Neural progenitor cell (in vitro differentiated cells): ENCODE data around the gene CCM2. TPM values are rescaled to one million over a fixed set of nuclear protein-coding genes. Genes with fewer than 3 reads are reported as not detected.

ENCODE experiments used
- DNase-seq: peaks from one replicate; pipeline ENCODE4 v3.0.0-alpha.2; 2016; ENCODE audit warnings: low spot score
- H2AFZ ChIP-seq: fragments of 200-600 bp; sonication (generic); replicated peaks from 2 replicates; pipeline ENCODE4 v1.6.1; 2016; ENCODE audit warnings: antibody characterized with exemption
- H3F3A ChIP-seq: fragments of 200-600 bp; sonication (generic); 2 replicates; pipeline ENCODE4 v1.6.1; 2016; ENCODE audit warnings: antibody characterized with exemption, low read depth
- H3K27ac ChIP-seq: fragments of 200-600 bp; sonication (generic); 2 replicates; pipeline ENCODE4 v1.5.1; 2016; ENCODE audit warnings: mild to moderate bottlenecking
- H3K27me3 ChIP-seq: fragments of 200-600 bp; sonication (generic); 2 replicates; pipeline ENCODE4 v1.6.1; 2016; ENCODE audit warnings: mild to moderate bottlenecking, moderate library complexity
- H3K36me3 ChIP-seq: fragments of 200-600 bp; sonication (generic); 2 replicates; pipeline ENCODE4 v1.5.1; 2016
- H3K4me1 ChIP-seq: fragments of 200-600 bp; sonication (generic); 2 replicates; pipeline ENCODE4 v1.6.1; 2016; ENCODE audit warnings: mixed run types
- H3K4me2 ChIP-seq: fragments of 200-600 bp; sonication (generic); 2 replicates; pipeline ENCODE4 v1.6.1; 2016
- H3K4me3 ChIP-seq: fragments of 200-600 bp; sonication (generic); 2 replicates; pipeline ENCODE4 v1.5.1; 2016
- H3K79me2 ChIP-seq: fragments of 200-600 bp; sonication (generic); 2 replicates; pipeline ENCODE4 v1.6.1; 2016; ENCODE audit warnings: low read depth
- H3K9ac ChIP-seq: fragments of 200-600 bp; sonication (generic); 2 replicates; pipeline ENCODE4 v1.6.1; 2016
- H3K9me3 ChIP-seq: fragments of 200-600 bp; sonication (generic); 2 replicates; pipeline ENCODE4 v1.5.1; 2016; ENCODE audit warnings: low read depth
- H4K20me1 ChIP-seq: fragments of 200-600 bp; sonication (generic); 2 replicates; pipeline ENCODE4 v1.6.1; 2016; ENCODE audit warnings: low read depth
- H3K27ac Mint-ChIP-seq: 3 replicates; pipeline ENCODE4 v1.8.0; 2021; ENCODE audit warnings: mixed read lengths
- H3K27me3 Mint-ChIP-seq: 2 replicates; pipeline ENCODE4 v1.8.0; 2022; ENCODE audit warnings: low read depth, mild to moderate bottlenecking, inconsistent platforms, moderate library complexity, mixed read lengths; ENCODE audit not compliant: insufficient read depth
- H3K36me3 Mint-ChIP-seq: 3 replicates; pipeline ENCODE4 v1.8.0; 2021; ENCODE audit warnings: mixed read lengths
- H3K4me1 Mint-ChIP-seq: 3 replicates; pipeline ENCODE4 v1.8.0; 2021; ENCODE audit warnings: mixed read lengths
- H3K4me3 Mint-ChIP-seq: 3 replicates; pipeline ENCODE4 v1.8.0; 2021; ENCODE audit warnings: mild to moderate bottlenecking, moderate library complexity, mixed read lengths
- H3K9me3 Mint-ChIP-seq: 3 replicates; pipeline ENCODE4 v1.8.0; 2020; ENCODE audit warnings: mixed read lengths
- EZH2 ChIP-seq: fragments of 200-600 bp; sonication (generic); IDR thresholded peaks from 2 replicates; pipeline ENCODE4 v1.6.1; 2017; ENCODE audit warnings: antibody characterized with exemption, mild to moderate bottlenecking, moderate library complexity
- EZH2phosphoT487 ChIP-seq: fragments of 200-600 bp; sonication (generic); IDR thresholded peaks from 2 replicates; pipeline ENCODE4 v1.6.1; 2017; ENCODE audit warnings: antibody characterized with exemption
- total RNA-seq: library from RNA; depleted of rRNA; stranded (reverse); fragments of >200 nt; gene quantifications from 2 replicates; pipeline ENCODE4 v1.2.3, GENCODE V29; 2015; ENCODE audit warnings: low replicate concordance
- TF ChIP-seq, protein P1 (sequence below): fragments of 200-600 bp; sonication (generic); IDR thresholded peaks from 2 replicates; pipeline ENCODE4 v1.5.1; 2017; ENCODE audit warnings: antibody characterized with exemption, mild to moderate bottlenecking

Gene CCM2
- total RNA-seq, 1 donor from 2014 or later: 21.8 TPM

DNA sequence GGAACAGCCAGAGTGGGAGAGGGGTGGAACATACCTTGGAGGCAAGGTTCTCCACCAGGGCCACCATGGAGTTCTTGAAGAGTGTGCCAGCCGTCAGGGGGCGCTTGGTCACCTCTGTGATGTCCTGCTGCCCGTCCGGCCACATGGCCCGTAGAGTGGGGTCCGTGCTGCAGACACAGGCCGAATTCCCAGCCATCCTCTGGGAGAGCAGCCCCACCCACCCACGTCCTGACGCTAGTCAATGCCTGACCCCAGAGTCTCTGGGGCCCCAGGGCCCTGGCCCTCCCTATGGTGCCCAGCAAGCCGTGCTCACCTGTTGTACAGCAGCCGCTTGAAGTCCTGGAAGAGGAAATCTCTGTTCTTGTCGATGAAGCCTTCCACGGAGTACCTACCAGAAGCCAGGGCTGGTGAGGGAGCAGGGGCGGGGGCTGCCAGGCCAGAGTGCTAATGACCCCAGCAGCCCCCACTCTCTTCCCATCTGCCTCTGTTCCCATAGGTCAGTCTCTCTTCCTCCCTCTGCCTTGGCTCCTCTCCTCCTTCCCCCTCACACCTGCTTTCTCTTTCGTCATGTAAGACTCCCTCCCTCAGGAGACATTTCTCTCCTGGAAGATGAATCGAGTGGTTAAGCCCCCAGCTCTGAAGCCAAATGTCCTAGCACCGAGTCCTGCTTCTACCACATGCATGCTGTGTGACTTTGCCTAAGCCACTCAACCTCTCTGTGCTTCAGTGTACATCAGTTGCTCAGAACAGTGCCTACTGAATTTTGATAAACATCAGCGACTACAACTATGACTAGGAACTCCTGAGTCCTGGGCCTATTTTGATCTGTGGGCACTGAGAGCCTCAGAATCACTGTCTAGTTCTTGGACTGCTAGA is 32.2 kb upstream of the CCM2 start:
- H3K4me3 Mint-ChIP-seq: no peak overlapping the region
- H3K36me3 Mint-ChIP-seq: no peaks in the 10 kb centered on the region
- Histone ChIP-seq H3K4me2 (no peak overlapping the region), H3K9me3 (no peaks in the 10 kb centered on the region), H3K36me3 (no peaks in the 10 kb centered on the region), H3K4me1 (no peaks in the 10 kb centered on the region), H3K79me2 (no peaks in the 10 kb centered on the region), H3K4me3 (no peak overlapping the region), H4K20me1 (no peaks in the 10 kb centered on the region), H3K9ac (no peak overlapping the region), H3K27me3 (peaks cover 15% of the 10 kb centered on the region), H3K27ac (no peak overlapping the region), H2AFZ (peak overlapping the region; percentile 69), H3F3A (no peaks in the 10 kb centered on the region)
- DNase-seq: peak; percentile 67
- H3K4me1 Mint-ChIP-seq: peaks cover 3% of the 10 kb centered on the region
- no peak for TF ChIP-seq EZH2phosphoT487
- TF ChIP-seq, protein P1, sequence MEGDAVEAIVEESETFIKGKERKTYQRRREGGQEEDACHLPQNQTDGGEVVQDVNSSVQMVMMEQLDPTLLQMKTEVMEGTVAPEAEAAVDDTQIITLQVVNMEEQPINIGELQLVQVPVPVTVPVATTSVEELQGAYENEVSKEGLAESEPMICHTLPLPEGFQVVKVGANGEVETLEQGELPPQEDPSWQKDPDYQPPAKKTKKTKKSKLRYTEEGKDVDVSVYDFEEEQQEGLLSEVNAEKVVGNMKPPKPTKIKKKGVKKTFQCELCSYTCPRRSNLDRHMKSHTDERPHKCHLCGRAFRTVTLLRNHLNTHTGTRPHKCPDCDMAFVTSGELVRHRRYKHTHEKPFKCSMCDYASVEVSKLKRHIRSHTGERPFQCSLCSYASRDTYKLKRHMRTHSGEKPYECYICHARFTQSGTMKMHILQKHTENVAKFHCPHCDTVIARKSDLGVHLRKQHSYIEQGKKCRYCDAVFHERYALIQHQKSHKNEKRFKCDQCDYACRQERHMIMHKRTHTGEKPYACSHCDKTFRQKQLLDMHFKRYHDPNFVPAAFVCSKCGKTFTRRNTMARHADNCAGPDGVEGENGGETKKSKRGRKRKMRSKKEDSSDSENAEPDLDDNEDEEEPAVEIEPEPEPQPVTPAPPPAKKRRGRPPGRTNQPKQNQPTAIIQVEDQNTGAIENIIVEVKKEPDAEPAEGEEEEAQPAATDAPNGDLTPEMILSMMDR: peak; percentile 53
- H3K27me3 Mint-ChIP-seq: peaks cover 6% of the 10 kb centered on the region
- no peaks in the 10 kb centered on the region for H3K9me3 Mint-ChIP-seq
- no peak overlapping the region for H3K27ac Mint-ChIP-seq

DNA sequence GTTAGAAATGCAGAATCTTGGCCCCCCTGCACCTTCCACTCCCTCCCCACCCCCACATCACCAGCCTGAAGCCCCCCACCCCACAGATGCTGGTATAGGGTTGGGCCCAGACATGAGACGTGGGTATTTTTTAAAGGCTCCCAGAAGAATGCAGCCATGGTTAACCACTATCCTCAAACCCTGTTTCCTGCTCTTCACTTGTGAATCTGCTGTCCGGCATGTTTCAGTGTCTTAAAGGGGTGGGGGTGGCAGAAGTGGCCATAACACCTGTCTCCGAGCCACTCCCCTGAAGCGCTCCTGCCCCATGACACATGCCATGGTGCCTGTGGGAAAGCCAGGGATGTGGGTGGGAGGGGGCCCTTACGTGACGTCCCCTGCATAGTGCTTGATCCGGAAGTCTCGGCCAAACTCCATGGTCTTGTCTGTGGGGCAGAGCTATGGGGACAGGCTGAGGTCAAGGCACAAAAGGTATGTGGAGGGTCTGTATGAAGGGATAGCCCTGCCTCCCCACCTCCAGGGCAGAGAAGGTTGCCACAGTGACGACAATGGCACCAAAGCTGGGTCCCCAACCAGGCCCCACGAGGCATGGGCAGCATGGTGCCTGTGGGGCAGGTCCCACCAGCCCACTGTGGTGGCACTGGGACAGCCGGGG is 30.8 kb upstream of the CCM2 start:
- no peak overlapping the region for H3K27ac ChIP-seq
- peaks cover 5% of the 10 kb centered on the region for H3K27me3 Mint-ChIP-seq
- TF ChIP-seq EZH2 (no peak), EZH2phosphoT487 (no peak)
- TF ChIP-seq, protein P1: no peak
- no peak overlapping the region for H3K9ac ChIP-seq
- no peak overlapping the region for H2AFZ ChIP-seq
- no peaks in the 10 kb centered on the region for H3K9me3 ChIP-seq
- H3K9me3 Mint-ChIP-seq: no peaks in the 10 kb centered on the region
- H3K36me3 ChIP-seq: no peaks in the 10 kb centered on the region
- H3K4me3 Mint-ChIP-seq: no peak overlapping the region
- no peak overlapping the region for H3K4me2 ChIP-seq
- H3K27me3 ChIP-seq: peaks cover 2% of the 10 kb centered on the region
- H3K36me3 Mint-ChIP-seq: no peaks in the 10 kb centered on the region
- H3F3A ChIP-seq: no peaks in the 10 kb centered on the region
- no peaks in the 10 kb centered on the region for H4K20me1 ChIP-seq
- H3K4me1 ChIP-seq: no peaks in the 10 kb centered on the region
- DNase-seq: no peak
- H3K4me3 ChIP-seq: no peak overlapping the region
- H3K79me2 ChIP-seq: no peaks in the 10 kb centered on the region
- H3K27ac Mint-ChIP-seq: no peak overlapping the region
- H3K4me1 Mint-ChIP-seq: peaks cover 3% of the 10 kb centered on the region

DNA sequence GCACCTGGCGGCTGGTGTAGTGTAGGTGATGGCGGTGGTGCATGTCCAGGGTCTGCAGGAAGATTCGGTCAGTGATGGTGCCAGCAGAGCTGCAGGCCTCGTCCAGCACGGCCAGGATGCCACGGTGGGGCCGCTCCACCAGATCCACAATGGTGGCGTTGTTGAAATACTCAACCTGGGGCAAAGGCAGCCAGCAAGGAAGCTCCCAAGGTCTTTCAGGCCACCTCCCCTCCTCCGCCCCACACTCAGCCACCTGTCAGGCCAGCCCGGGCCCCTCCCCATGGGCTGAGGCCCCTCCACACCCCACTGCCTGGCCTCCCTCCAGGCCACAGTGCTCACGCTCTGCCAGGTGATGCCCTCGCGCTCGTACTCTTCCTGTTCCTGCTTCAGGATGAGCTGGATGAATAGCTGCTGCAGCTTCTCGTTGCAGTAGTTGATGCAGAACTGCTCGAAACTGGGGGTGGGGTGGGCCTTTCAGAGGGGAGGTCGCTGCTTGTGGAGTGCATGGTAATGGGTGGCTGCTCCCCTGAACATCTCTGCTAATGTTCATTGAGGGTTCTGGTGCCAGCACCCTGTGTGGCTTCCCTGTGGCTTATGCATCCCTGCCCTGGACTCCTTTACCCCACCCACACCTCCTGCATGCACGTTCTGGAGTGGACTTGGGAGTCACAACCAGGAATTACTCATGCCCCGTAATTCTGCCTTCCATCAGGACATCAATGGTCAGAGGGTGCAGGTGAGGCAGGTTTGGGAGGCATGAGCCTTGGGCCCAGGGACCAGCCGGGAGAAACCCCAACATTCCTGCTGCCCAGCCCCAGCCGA is 30.1 kb upstream of the CCM2 start:
- no peak overlapping the region for H3K27ac Mint-ChIP-seq
- no peak for DNase-seq
- H4K20me1 ChIP-seq: no peaks in the 10 kb centered on the region
- H3K4me1 ChIP-seq: no peaks in the 10 kb centered on the region
- H3K9me3 ChIP-seq: no peaks in the 10 kb centered on the region
- H3K4me1 Mint-ChIP-seq: peaks cover 3% of the 10 kb centered on the region
- no peaks in the 10 kb centered on the region for H3K36me3 Mint-ChIP-seq
- H3K9ac ChIP-seq: no peak overlapping the region
- H3K4me3 ChIP-seq: no peak overlapping the region
- H3K4me3 Mint-ChIP-seq: no peak overlapping the region
- H3K27me3 ChIP-seq: no peaks in the 10 kb centered on the region
- no peaks in the 10 kb centered on the region for H3F3A ChIP-seq
- H3K9me3 Mint-ChIP-seq: no peaks in the 10 kb centered on the region
- no peak for TF ChIP-seq EZH2
- TF ChIP-seq, protein P1: no peak
- no peak for TF ChIP-seq EZH2phosphoT487
- no peak overlapping the region for H2AFZ ChIP-seq
- H3K79me2 ChIP-seq: no peaks in the 10 kb centered on the region
- H3K36me3 ChIP-seq: no peaks in the 10 kb centered on the region
- H3K27me3 Mint-ChIP-seq: peaks cover 5% of the 10 kb centered on the region
- no peak overlapping the region for H3K27ac ChIP-seq
- no peak overlapping the region for H3K4me2 ChIP-seq
